ENCODE results near the gene CTRB2.

- no peak for TF ChIP-seq ZNF335 (tag by site-specific recombination; conservative IDR thresholded peaks at IDR 0.05)
- TF ChIP-seq, protein P1, sequence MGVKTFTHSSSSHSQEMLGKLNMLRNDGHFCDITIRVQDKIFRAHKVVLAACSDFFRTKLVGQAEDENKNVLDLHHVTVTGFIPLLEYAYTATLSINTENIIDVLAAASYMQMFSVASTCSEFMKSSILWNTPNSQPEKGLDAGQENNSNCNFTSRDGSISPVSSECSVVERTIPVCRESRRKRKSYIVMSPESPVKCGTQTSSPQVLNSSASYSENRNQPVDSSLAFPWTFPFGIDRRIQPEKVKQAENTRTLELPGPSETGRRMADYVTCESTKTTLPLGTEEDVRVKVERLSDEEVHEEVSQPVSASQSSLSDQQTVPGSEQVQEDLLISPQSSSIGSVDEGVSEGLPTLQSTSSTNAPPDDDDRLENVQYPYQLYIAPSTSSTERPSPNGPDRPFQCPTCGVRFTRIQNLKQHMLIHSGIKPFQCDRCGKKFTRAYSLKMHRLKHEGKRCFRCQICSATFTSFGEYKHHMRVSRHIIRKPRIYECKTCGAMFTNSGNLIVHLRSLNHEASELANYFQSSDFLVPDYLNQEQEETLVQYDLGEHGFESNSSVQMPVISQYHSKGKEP (tag by site-specific recombination; IDR thresholded peaks at IDR 0.05), result no peak
- TF ChIP-seq TSHZ1 (tag by site-specific recombination; IDR thresholded peaks at IDR 0.05; ENCODE audit: borderline replicate concordance), result no peak
- TF ChIP-seq, protein P2, sequence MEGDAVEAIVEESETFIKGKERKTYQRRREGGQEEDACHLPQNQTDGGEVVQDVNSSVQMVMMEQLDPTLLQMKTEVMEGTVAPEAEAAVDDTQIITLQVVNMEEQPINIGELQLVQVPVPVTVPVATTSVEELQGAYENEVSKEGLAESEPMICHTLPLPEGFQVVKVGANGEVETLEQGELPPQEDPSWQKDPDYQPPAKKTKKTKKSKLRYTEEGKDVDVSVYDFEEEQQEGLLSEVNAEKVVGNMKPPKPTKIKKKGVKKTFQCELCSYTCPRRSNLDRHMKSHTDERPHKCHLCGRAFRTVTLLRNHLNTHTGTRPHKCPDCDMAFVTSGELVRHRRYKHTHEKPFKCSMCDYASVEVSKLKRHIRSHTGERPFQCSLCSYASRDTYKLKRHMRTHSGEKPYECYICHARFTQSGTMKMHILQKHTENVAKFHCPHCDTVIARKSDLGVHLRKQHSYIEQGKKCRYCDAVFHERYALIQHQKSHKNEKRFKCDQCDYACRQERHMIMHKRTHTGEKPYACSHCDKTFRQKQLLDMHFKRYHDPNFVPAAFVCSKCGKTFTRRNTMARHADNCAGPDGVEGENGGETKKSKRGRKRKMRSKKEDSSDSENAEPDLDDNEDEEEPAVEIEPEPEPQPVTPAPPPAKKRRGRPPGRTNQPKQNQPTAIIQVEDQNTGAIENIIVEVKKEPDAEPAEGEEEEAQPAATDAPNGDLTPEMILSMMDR (tag by site-specific recombination; IDR thresholded peaks at IDR 0.05), result no peak
- no peak for TF ChIP-seq YY1 (tag by site-specific recombination; IDR thresholded peaks at IDR 0.05)
- no peak for TF ChIP-seq BCL11B (tag by site-specific recombination; IDR thresholded peaks at IDR 0.05; ENCODE audit: low read depth)
These were observed 46.6 kb downstream of the CTRB2 start for GRCh38 chr16:75160386-75160785.

Data from HEK293 (cell line).